Cerebellar cortex (tissue), 1 donor: ENCODE measurements around the gene TTBK1.
A peak's percentile ranks its signal among the peaks of the same experiment; 100 is the strongest.

Source experiments
- DNase-seq: peaks from one replicate; pipeline ENCODE4 v3.0.0-alpha.2; 2015; ENCODE audit warnings: low spot score

TTBK1 gene

DNA sequence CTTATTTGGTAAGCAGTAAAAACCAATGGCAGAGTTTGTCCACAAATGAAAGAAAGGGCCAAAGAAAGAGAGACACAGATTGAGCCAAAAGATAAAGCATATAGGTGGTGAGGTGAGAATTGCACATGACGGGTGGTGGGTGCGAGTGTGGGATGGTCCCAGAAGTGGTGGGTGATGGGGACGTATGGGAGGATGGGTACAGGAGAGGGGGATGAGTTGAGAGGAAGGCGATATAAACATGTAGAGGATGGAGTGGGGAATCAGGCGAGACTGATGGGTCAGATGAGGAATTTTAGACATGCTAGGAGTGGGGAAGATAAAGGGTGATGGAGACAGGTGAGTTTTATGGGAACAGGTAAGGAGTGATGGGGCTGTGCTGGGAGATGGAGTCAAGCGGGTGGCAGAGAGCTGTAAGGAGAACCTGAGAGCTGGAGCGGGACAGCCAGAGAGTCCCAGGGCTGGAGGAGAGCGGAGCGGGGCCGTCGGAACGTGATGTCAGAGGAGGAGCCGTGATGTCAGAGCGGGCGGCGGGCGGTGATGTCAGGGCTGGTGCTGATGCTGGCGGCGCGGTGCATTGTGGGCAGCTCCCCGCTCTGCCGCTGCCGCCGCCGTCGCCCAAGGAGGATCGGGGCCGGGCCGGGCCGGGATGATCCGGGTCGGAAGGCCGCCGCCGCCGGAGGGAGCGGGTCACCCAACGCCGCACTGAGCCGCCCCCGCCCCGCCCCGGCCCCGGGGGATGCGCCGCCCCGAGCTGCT is at the start of gene TTBK1:
TTBK1 (plus strand) TSS at position 574 of the 756 bp plus-strand sequence. CDS start 3,180 bp downstream, outside the sequence.
- peak; percentile 63 for DNase-seq

DNA sequence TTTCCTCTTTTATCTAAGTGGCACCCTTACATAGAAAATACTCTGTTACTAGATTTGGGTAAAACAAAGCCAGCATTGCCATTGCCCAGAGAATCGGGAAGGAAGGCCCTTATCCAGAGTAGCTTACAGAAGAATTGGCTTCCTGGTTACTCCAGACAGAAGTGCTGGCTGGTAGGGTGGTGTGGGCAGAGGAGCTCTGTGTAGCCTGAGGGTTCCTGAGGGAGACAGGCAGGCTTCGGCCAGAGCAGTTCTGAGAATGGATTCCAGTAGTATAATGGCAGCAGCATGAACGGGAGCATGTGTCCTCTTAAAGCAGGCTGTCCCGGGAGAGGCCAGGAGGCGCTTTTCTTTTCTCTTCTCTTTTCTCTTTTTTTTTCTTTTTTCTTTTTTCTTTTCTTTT is 49.4 kb upstream of the TTBK1 start:
- DNase-seq: no peak

DNA sequence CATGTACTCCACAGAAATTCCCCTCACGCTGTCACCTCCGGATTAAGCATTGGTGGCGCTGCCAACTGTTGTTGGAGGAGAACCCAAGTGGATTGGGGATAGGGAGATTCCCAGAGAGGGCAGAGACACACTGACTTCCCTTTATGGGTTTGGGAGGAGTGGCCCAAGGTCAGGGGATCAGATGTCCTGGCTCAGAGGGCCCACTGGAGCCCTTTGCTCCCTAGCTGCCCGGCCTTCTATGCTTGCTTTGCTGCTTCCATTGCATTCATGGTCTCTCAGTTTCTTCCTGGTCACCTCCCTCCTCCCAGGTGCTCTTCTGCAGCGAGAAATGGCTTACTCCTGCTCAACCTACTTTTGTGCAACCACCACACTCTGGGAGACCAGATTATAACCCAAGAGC is 46.9 kb upstream of the TTBK1 start:
- DNase-seq: no peak

DNA sequence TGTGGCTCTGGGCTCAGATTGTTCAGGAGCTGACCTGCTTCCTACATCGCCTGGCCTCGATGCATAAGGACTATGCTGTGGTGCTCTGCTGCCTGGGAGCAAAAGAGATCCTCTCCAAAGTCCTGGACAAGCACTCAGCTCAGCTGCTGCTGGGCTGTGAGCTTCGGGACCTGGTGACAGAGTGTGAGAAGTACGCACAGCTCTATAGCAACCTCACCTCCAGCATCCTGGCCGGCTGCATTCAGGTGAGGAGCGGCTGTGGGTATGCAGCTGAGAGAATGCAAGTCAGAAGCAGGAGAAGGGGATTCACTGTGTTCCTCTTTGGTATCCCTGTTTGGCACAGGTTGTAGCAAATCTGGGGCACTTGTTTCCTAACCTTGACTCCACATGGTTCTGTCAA is 43.4 kb upstream of the TTBK1 start:
- no peak for DNase-seq

DNA sequence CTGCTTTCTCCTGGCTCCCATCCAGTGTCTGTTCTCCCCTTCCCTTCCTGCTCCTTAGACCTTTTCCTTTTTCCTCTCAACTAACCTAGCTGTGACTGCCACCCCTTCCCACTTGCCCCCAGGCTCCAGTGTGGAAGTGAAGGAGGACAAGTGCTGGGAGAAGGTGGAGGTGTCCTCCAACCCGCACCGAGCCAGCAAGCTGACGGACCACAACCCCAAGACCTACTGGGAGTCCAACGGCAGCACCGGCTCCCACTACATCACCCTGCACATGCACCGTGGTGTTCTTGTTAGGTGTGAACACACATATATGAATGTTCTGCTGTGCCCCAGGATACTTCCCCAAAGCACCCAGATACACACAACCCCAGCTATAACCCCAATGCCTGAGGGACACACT is 42.7 kb upstream of the TTBK1 start:
- DNase-seq: no peak

DNA sequence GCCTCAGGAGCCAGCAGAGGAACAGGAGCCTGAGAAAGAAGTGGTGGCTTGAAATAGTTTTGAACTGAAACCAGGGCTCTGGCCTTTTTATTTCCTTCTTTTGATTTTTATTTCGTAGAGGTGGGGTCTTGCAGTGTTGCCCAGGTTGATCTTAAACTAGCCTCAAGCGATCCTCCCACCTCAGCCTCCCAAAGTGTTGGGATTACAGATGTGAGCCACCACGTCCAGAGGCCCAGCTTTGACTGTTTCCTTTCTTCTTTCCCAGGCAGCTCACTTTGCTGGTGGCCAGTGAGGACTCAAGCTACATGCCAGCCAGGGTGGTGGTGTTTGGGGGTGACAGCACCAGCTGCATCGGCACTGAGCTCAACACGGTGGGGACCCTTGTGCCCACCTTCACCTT is 40.8 kb upstream of the TTBK1 start:
- DNase-seq: no peak

DNA sequence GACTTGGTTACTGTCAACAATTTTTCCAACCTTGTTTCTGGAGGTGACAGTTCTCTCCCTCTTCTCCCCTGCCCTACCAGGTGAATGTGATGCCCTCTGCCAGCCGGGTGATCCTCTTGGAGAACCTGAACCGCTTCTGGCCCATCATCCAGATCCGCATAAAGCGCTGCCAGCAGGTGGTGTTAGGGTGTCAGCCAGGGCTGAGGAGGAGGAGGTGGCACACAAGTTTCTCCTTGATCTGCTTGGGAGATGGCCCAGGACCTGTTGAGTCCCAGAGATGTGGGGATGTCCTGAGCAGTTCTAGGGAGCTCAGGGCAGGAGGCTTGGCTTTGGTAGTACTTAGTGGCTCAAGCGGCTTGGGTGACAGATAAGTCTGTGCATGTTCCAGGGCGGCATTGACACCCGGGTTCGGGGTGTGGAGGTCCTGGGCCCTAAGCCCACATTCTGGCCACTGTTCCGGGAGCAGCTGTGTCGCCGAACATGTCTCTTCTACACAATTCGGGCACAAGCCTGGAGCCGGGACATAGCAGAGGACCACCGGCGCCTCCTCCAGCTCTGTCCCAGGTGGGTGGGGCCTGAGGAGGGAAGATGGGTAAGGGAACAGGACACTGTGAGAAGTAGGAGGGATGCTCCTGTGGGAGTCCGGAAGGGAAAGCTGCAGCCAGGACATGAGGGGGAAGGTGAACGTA is 40.1 kb upstream of the TTBK1 start:
- no peak for DNase-seq

DNA sequence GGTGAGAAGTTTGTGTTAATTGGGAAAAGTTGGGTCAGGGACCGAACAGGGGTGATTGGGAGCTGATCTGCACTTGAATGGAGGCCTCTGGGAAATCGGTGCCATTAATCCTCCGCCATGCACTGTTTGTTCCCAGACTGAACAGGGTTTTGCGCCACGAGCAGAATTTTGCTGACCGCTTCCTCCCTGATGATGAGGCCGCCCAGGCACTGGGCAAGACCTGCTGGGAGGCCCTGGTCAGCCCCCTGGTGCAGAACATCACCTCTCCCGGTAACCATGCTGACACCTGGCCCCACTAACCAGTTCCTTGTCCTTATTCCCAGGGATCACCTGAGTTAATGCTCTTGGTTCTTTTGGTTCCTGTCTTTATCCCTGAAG is 39.6 kb upstream of the TTBK1 start:
- DNase-seq: no peak

DNA sequence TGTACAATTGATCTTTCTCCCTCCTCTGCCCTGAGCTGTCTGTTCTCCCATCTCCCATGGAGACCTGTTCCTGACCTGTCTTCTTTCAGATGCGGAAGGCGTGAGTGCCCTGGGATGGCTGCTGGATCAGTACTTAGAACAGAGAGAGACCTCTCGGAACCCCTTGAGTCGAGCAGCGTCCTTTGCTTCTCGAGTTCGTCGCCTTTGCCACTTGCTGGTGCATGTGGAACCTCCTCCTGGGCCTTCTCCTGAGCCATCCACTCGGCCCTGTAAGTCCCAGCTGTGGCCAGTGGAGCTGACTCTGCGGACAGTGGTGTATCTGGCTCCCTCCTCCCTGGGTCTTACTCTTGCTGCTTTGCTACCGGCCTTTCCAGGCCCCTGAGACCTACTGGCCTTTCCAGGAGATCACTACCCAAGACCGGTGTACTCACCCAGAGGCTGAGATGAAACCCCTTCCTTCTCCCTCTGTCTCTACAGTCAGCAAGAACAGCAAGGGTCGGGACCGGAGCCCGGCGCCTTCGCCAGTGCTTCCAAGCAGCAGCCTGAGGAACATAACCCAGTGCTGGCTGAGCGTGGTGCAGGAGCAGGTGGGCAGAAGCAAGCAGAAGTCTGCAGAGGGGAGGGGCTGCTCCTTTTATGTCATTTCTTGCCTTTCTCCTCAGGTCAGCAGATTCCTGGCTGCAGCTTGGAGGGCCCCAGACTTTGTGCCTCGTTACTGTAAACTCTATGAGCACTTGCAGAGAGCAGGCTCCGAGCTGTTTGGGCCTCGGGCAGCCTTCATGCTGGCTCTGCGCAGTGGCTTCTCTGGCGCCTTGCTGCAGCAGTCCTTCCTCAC is 38.8 kb upstream of the TTBK1 start:
- no peak for DNase-seq

DNA sequence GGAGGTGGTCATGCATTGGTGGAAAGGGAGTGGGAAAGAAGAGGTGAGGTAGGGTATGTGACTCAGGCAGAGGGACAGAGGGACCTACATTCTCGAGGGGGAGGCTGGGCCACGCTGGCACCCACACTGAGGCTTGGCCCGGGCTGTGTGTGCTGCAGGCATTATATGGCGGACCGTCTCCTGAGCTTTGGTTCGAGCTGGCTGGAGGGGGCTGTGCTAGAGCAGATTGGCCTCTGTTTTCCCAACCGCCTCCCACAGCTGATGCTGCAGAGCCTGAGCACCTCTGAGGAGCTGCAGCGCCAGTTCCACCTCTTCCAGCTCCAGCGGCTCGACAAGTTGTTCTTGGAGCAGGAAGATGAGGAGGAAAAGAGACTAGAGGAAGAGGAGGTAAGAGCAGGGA is 37.4 kb upstream of the TTBK1 start:
- DNase-seq: no peak

DNA sequence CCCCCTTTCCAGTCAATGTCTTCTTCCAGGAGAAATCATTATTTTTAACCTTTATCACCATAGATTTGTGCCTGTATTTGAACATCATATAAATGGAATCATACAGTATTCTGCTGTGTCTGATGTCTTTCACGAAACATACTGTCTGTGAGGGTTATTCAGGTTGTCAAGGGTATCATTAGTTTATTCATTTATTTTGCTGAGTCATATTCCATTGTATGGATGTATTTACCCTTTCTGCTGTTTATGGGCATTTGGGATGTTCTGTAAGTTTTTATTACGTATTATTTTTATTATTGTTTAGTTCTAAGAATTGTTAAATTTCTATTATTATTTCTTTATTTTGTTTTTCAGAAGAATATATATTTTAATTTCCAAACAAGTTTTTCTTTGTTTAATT is 36.0 kb upstream of the TTBK1 start:
- DNase-seq: no peak

DNA sequence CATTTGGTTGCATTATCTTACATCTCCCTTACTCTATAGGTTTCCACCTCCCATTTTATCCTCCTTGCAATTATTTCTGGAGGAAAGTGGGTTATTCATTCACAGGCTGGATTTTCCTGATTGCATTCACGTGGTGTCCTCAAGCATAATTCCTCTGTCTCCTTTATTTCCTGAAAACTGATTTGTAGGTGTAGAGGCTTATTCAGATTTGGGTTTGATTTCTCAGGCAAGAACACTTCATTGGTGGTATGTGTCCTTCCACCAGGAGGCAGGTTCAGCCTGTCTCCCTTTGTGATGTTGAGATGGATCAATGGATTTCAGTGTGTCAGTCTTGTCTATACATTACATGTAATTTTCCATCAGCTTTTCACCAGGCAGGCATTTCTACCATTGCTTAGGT is 31.3 kb upstream of the TTBK1 start:
- no peak for DNase-seq

DNA sequence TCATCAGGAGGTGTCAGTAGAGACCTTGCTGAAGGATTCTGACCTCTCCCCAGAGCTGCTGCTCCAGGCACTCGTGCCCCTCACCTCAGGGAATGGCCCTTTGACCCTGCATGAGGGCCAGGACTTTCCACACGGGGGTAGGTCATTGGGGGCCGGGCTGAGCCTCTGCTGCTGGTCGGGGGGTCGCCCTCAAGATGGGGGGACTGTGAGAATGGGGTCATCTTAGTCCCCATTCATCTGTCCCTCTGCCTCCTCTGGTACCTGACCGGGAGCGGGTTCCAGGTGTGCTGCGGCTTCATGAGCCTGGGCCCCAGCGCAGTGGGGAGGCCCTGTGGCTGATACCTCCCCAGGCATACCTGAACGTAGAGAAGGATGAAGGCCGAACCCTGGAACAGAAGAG is 29.9 kb upstream of the TTBK1 start:
- DNase-seq: no peak

DNA sequence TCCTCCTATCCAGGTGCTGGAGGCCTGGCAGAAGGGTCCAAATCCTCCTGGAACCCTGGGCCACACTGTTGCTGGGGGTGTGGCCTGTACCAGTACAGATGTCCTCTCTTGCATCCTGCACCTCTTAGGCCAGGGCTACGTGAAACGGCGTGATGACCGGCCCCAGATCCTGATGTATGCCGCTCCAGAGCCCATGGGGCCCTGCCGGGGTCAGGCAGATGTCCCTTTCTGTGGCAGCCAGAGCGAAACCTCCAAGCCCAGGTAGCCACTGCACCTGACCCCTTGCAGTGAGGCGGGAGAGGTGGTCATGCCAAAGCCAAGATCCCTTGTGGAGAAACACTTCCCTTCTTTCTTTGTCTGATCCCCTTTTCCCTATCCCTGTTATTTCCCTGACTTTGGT is 28.2 kb upstream of the TTBK1 start:
- no peak for DNase-seq

DNA sequence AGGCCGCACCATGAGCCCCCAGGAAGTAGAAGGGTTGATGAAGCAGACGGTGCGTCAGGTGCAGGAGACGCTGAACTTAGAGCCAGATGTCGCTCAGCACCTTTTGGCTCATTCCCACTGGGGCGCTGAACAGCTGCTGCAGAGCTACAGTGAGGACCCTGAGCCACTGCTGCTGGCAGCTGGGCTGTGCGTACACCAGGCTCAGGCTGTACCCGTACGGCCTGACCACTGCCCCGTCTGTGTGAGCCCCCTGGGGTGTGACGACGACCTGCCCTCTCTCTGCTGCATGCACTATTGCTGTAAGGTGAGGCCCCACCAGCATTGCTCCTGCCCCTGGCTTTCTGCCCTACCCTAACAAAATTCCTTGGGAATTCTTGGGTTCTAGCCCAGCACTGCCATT is 27.1 kb upstream of the TTBK1 start:
- no peak for DNase-seq

DNA sequence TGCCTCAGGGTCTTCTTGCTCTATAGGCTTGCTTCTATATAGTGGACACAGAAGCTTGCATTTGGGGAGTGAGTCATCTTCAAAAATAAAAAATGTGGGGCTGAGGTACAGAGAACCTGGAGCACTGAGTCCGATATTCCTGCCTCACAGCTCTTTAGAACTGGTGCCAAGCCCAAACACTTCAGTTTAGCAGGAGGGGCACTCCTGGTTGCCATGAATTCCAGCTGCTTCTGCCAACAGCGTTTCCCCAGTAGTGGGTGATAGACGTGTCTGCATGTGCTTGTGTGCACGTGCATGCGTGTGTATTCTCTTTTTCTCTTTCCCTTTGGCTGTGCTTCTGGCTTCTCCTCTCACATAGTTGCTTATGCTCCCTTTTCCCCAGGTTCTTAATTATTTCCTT is 25.9 kb upstream of the TTBK1 start:
- no peak for DNase-seq

DNA sequence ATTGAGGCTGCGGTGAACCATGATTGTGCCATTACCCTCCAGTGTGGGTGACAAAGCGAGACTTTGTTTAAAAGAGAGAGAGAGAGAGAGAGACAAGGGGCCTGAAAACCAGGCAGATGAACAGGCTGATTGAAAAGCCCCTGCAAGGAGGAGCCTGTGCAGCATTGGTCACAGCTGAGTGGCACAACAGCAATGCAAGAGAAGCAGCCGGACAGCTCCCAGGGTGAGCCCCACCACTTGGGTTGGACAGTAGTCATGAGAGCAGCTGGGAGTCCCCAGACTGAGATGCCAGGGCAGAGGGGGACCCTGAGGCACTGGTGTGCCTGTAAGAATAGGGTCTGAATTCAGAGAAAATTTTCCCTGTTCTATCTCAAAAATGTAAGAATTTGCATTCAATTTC is 24.2 kb upstream of the TTBK1 start:
- DNase-seq: no peak

DNA sequence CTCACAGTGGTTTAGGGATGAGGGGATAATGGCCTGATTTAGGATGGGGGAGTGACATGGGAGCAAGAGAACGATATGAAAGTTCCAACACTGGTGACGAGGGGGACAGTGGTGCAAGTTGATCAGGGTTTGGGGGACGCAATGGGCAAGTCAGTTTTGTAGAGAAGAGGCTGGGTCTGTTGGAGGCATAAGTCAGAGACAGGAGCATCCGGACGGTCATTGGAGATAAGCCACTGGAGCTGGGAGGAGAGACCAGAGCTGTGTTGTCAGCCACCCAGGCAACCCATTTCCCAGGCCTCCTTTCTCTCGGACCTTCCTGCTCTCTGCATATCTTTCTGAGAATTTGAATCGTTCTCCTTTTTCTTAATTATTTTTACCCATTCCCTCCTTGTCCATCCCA is 23.5 kb upstream of the TTBK1 start:
- DNase-seq: no peak

DNA sequence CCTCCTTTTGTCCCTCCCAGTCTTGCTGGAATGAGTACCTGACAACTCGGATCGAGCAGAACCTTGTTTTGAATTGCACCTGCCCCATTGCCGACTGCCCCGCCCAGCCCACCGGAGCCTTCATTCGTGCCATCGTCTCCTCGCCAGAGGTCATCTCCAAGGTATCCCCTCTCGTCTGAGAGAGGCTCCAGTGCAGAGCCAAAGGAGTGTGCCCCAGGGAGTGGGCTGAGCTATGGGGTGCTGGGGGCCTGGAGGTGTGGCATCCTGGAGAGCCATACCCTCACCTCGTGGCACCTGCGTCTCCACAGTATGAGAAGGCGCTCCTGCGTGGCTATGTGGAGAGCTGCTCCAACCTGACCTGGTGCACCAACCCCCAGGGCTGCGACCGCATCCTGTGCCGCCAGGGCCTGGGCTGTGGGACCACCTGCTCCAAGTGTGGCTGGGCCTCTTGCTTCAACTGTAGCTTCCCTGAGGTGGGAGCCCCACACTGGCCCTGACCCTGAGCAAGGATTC is 22.8 kb upstream of the TTBK1 start:
- no peak for DNase-seq

DNA sequence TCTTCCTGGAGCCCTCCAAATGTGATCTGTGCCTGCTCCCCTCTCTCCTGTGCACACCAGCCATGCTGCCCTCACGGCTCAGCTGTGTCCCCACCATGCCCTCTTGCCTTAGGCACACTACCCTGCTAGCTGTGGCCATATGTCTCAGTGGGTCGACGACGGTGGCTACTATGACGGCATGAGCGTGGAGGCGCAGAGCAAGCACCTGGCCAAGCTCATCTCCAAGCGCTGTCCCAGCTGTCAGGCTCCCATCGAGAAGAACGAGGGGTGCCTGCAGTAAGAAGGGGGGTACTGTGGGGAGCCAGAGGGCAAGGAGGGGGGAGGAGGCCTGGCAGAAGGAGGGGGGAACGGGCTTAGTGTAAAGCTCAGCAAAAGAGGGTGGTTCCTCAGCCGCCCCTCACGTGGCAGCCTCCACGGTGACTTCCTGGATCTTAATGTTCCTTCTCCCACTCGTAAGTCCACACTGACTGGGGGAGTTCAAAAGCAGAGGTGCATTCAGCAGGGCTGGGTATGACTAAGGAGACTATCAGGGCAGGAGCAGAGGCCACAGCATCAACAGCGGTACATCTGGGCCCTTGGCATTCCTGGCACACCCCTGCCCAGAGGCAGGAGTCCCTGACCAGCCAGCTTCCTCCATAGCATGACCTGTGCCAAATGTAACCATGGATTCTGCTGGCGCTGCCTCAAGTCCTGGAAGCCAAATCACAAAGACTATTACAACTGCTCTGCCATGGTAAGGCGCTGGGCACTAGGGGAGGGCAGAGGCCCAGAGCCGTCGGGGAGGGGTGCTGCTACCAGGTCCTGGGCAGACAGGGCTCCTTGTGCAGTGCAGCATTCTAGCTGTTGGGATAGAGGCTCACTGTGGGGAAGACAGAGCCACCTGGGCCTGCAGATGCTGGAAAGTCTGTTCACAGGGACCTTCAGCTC is 22.0 kb upstream of the TTBK1 start:
- DNase-seq: no peak

DNA sequence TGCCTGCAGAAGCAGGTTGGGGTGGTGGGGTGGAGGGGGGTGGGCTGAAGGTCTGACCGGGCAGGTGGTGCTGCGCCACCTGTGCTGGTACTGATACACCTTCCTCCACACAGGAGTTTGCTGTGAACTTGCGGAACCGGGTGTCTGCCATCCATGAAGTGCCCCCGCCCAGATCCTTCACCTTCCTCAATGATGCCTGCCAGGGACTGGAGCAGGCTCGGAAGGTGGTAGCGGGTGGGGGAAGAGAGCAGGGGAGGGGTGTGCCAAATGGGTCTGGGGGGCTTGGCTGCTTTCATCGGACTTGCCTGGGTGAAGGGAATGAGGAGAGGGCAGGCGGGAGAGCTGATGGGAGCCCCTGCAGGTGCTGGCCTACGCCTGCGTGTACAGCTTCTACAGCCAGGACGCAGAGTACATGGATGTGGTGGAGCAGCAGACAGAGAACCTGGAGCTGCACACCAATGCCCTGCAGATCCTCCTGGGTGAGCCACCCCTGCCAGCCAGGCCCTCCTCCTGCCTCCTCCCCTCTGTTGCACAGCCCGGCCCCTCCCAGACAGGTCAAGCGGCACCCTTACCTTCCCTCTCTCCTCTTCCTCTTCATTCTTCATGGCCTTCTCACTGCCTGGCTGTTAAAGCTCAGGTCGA is 20.7 kb upstream of the TTBK1 start:
- no peak for DNase-seq
